ENCODE results near the gene NLRC4. TPM values are rescaled to one million over a fixed set of nuclear protein-coding genes. Genes with fewer than 3 reads are reported as not detected.
"Not testable (repeated sequence)": the region's sequence is repeated elsewhere in the genome, so short reads cannot be mapped to it uniquely, and the experiment has no call there.

NLRC4 gene, protein sequence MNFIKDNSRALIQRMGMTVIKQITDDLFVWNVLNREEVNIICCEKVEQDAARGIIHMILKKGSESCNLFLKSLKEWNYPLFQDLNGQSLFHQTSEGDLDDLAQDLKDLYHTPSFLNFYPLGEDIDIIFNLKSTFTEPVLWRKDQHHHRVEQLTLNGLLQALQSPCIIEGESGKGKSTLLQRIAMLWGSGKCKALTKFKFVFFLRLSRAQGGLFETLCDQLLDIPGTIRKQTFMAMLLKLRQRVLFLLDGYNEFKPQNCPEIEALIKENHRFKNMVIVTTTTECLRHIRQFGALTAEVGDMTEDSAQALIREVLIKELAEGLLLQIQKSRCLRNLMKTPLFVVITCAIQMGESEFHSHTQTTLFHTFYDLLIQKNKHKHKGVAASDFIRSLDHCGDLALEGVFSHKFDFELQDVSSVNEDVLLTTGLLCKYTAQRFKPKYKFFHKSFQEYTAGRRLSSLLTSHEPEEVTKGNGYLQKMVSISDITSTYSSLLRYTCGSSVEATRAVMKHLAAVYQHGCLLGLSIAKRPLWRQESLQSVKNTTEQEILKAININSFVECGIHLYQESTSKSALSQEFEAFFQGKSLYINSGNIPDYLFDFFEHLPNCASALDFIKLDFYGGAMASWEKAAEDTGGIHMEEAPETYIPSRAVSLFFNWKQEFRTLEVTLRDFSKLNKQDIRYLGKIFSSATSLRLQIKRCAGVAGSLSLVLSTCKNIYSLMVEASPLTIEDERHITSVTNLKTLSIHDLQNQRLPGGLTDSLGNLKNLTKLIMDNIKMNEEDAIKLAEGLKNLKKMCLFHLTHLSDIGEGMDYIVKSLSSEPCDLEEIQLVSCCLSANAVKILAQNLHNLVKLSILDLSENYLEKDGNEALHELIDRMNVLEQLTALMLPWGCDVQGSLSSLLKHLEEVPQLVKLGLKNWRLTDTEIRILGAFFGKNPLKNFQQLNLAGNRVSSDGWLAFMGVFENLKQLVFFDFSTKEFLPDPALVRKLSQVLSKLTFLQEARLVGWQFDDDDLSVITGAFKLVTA
- polyA plus RNA-seq, result not detected in 3 replicates
- not detected for polyA plus RNA-seq (2011; ENCODE audit: low read depth)
- not detected in 2 replicates for polyA plus RNA-seq (2011; cell fraction: cytosol; rRNA removed)
- polyA plus RNA-seq (2011; cell fraction: nucleus; rRNA removed), result not detected in 2 replicates
- polyA plus RNA-seq (2012; ENCODE audit: low replicate concordance), result 0.07 and 0.48 TPM in 2 replicates
- 0.13 TPM in 1 of 3 replicates, not detected in the others for polyA minus RNA-seq
- not detected for polyA minus RNA-seq (2011; cell fraction: cytosol; rRNA and poly(A)+ RNA removed)
- polyA minus RNA-seq (2011; cell fraction: nucleus; rRNA and poly(A)+ RNA removed), result not detected in 2 replicates

DNA sequence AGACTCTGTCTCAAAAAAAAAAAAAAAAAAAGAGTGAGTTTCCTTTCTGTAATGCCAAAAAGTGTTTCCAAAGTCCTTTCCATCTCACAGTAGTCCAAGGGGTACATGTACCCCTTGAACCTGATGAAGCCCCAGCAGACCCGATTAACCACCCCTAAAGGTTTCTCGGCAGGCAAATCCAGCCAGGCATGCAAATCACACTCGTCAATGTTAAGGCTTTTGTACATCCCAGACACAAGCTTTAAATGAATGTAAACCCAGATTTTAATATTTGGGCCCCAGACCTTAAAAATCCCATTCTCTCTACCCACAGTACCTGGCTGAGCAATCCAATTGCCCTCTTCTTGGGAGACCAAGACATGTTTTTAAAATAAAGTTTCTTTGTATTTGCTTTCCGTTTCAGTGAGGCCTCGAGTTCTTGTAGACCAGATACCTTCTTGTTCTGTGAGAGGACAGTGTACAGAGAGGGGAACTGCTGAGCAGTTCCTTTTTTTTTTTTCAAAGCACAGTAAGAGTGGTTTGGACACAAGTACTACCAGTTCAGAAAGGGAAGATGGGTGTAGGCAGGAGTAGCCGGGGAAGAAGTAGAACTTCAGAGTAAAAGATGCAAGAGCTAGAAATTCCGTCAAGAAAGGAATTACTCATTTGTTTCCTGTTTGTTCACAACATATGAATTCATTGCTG, at the start of gene NLRC4:
Gene NLRC4, minus strand, starts transcription at position 465 of the 684 bp plus-strand sequence. CDS start 8,111 bp downstream, outside the sequence.
- no peak for TF ChIP-seq EZH2 (IDR thresholded peaks at IDR 0.05; ENCODE audit: low read length)
- TF ChIP-seq, protein P1, sequence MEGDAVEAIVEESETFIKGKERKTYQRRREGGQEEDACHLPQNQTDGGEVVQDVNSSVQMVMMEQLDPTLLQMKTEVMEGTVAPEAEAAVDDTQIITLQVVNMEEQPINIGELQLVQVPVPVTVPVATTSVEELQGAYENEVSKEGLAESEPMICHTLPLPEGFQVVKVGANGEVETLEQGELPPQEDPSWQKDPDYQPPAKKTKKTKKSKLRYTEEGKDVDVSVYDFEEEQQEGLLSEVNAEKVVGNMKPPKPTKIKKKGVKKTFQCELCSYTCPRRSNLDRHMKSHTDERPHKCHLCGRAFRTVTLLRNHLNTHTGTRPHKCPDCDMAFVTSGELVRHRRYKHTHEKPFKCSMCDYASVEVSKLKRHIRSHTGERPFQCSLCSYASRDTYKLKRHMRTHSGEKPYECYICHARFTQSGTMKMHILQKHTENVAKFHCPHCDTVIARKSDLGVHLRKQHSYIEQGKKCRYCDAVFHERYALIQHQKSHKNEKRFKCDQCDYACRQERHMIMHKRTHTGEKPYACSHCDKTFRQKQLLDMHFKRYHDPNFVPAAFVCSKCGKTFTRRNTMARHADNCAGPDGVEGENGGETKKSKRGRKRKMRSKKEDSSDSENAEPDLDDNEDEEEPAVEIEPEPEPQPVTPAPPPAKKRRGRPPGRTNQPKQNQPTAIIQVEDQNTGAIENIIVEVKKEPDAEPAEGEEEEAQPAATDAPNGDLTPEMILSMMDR (optimal IDR thresholded peaks at IDR 0.05 in 1 of 3, IDR thresholded peaks at IDR 0.05 in 1 of 3, conservative IDR thresholded peaks at IDR 0.05 in 1 of 3; ENCODE audit: extremely low read depth in 1 of 3, insufficient read depth in 2 of 3, low read length in 3 of 3), result no peak
- FAIRE-seq (no peak), DNase-seq (ENCODE audit: low read depth, low spot score) (no peak)
- H3K9ac ChIP-seq (ENCODE audit: control insufficient read depth, extremely low read depth, insufficient read depth, low read length), result no peak within 1 kb of the TSS
- H3K27ac ChIP-seq (ENCODE audit: control insufficient read depth, insufficient read depth, low read length), result no peak within 1 kb of the TSS
- dilution Hi-C loops (cut with MboI; ENCODE audit: extremely low pct_ligation_motif_present, low sequenced_read_pairs), result no loop called here
- H3K4me3 ChIP-seq (ENCODE audit: control insufficient read depth in 2 of 3, extremely low read depth in 1 of 3, insufficient read depth in 2 of 3, low read depth in 1 of 3, low read length in 3 of 3), result no peak within 1 kb of the TSS
- no peaks in the 10 kb centered on the region for H3K9me3 ChIP-seq (ENCODE audit: control insufficient read depth, low read depth, low read length)
- no peak within 1 kb of the TSS for H2AFZ ChIP-seq (ENCODE audit: control insufficient read depth, low read length)
- no peaks in the 10 kb centered on the region for H4K20me1 ChIP-seq (ENCODE audit: control insufficient read depth, extremely low read depth, insufficient read depth, low read length)
- H3K4me1 ChIP-seq (ENCODE audit: control insufficient read depth, extremely low read depth, insufficient read depth, low read length), result no peaks in the 10 kb centered on the region
- no peaks in the 10 kb centered on the region for H3K9me1 ChIP-seq (ENCODE audit: control insufficient read depth, extremely low read depth, insufficient read depth, low read length)
- H3K4me2 ChIP-seq (ENCODE audit: control insufficient read depth, extremely low read depth, insufficient read depth, low read depth, low read length), result no peak within 1 kb of the TSS
- no peaks in the 10 kb centered on the region for H3K36me3 ChIP-seq (ENCODE audit: control insufficient read depth in 2 of 2, extremely low read depth in 1 of 2, insufficient read depth in 2 of 2, low read length in 2 of 2)
- H3K27me3 ChIP-seq (ENCODE audit: control insufficient read depth, extremely low read depth, insufficient read depth, low read length), result no peaks in the 10 kb centered on the region
- no peaks in the 10 kb centered on the region for H3K79me2 ChIP-seq (ENCODE audit: control insufficient read depth, insufficient read depth, low read length)

DNA sequence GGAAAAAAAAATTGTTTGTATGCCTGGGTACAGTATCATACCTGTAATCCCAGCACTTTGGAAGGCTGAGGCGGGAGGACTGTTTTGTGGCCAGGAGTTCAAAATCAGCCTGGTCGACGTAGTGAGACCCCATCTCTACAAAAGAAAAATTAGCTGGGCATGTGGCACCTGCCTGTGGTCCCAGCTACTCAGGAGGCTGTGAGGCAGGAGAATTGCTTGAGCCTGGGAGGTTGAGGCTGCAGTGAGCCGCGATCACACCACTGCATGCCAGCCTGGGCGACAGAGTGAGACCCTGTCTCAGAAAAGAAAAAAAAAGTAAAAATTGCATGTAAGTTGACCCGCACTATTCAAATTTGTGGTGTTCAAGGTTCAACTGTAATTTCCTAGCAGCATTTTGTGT, 45.9 kb upstream of the NLRC4 start:
- no peaks in the 10 kb centered on the region for H3K4me1 ChIP-seq (ENCODE audit: control insufficient read depth, extremely low read depth, insufficient read depth, low read length)
- H2AFZ ChIP-seq (ENCODE audit: control insufficient read depth, low read length), result no peak overlapping the region
- H3K4me2 ChIP-seq (ENCODE audit: control insufficient read depth, extremely low read depth, insufficient read depth, low read depth, low read length), result no peak overlapping the region
- no peak for FAIRE-seq
- H3K27ac ChIP-seq (ENCODE audit: control insufficient read depth, insufficient read depth, low read length), result no peak overlapping the region
- no peaks in the 10 kb centered on the region for H3K9me1 ChIP-seq (ENCODE audit: control insufficient read depth, extremely low read depth, insufficient read depth, low read length)
- no peak overlapping the region for H3K4me3 ChIP-seq (ENCODE audit: control insufficient read depth in 2 of 3, extremely low read depth in 1 of 3, insufficient read depth in 2 of 3, low read depth in 1 of 3, low read length in 3 of 3)
- no peaks in the 10 kb centered on the region for H3K79me2 ChIP-seq (ENCODE audit: control insufficient read depth, insufficient read depth, low read length)
- peaks cover 0 to 3% of the 10 kb centered on the region in 2 experiments for H3K36me3 ChIP-seq (ENCODE audit: control insufficient read depth in 2 of 2, extremely low read depth in 1 of 2, insufficient read depth in 2 of 2, low read length in 2 of 2)
- H3K9me3 ChIP-seq (ENCODE audit: control insufficient read depth, low read depth, low read length), result no peaks in the 10 kb centered on the region
- no peak for DNase-seq (ENCODE audit: low read depth, low spot score)
- no peak overlapping the region for H3K9ac ChIP-seq (ENCODE audit: control insufficient read depth, extremely low read depth, insufficient read depth, low read length)
- H3K27me3 ChIP-seq (ENCODE audit: control insufficient read depth, extremely low read depth, insufficient read depth, low read length), result no peaks in the 10 kb centered on the region
- no peaks in the 10 kb centered on the region for H4K20me1 ChIP-seq (ENCODE audit: control insufficient read depth, extremely low read depth, insufficient read depth, low read length)
- TF ChIP-seq EZH2 (IDR thresholded peaks at IDR 0.05; ENCODE audit: low read length), result no peak
- TF ChIP-seq, protein P1 (optimal IDR thresholded peaks at IDR 0.05 in 1 of 3, IDR thresholded peaks at IDR 0.05 in 1 of 3, conservative IDR thresholded peaks at IDR 0.05 in 1 of 3; ENCODE audit: extremely low read depth in 1 of 3, insufficient read depth in 2 of 3, low read length in 3 of 3), result no peak
- dilution Hi-C loops (cut with MboI; ENCODE audit: extremely low pct_ligation_motif_present, low sequenced_read_pairs), result no loop called here

DNA sequence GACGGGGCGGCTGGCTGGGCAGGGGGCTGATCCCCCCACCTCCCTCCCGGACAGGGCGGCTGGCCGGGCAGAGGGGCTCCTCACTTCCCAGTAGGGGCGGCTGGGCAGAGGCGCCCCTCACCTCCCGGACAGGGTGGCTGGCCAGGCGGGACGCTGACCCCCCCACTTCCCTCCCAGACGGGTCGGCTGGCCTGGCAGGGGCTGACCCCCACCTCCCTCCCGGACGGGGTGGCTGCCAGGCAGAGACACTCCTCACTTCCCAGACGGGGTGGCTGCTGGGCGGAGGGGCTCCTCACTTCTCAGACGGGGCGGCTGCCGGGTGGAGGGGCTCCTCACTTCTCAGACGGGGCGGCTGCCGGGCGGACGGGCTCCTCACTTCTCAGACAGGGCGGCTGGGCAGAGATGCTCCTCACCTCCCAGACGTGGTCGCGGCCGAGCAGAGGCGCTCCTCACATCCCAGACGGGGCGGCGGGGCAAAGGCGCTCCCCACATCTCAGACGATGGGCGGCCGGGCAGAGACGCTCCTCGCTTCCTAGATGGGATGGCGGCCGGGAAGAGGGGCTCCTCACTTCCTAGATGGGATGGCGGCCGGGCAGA, 29.4 kb upstream of the NLRC4 start:
- H3K27me3 ChIP-seq (ENCODE audit: control insufficient read depth, extremely low read depth, insufficient read depth, low read length); H4K20me1 ChIP-seq (ENCODE audit: control insufficient read depth, extremely low read depth, insufficient read depth, low read length); DNase-seq (ENCODE audit: low read depth, low spot score); H2AFZ ChIP-seq (ENCODE audit: control insufficient read depth, low read length); H3K36me3 ChIP-seq (ENCODE audit: control insufficient read depth in 2 of 2, extremely low read depth in 1 of 2, insufficient read depth in 2 of 2, low read length in 2 of 2); H3K9me1 ChIP-seq (ENCODE audit: control insufficient read depth, extremely low read depth, insufficient read depth, low read length); H3K27ac ChIP-seq (ENCODE audit: control insufficient read depth, insufficient read depth, low read length); dilution Hi-C loops (cut with MboI; ENCODE audit: extremely low pct_ligation_motif_present, low sequenced_read_pairs); H3K9me3 ChIP-seq (ENCODE audit: control insufficient read depth, low read depth, low read length); H3K9ac ChIP-seq (ENCODE audit: control insufficient read depth, extremely low read depth, insufficient read depth, low read length); H3K4me3 ChIP-seq (ENCODE audit: control insufficient read depth in 2 of 3, extremely low read depth in 1 of 3, insufficient read depth in 2 of 3, low read depth in 1 of 3, low read length in 3 of 3); H3K4me2 ChIP-seq (ENCODE audit: control insufficient read depth, extremely low read depth, insufficient read depth, low read depth, low read length); H3K79me2 ChIP-seq (ENCODE audit: control insufficient read depth, insufficient read depth, low read length); FAIRE-seq: not testable (repeated sequence)
- H3K4me1 ChIP-seq (ENCODE audit: control insufficient read depth, extremely low read depth, insufficient read depth, low read length), result peaks cover 11% of the 10 kb centered on the region

All from keratinocyte (primary cell).